HL-60 (cell line): Measurements from ENCODE around the gene UGT2B10.
"Not testable (repeated sequence)": the region's sequence is repeated elsewhere in the genome, so short reads cannot be mapped to it uniquely, and the experiment has no call there.

Experiments used
- DNase-seq, 2 experiments: peaks; one replicate each; pipeline ENCODE4 v3.0.0-alpha.2; 2010 to 2020; ENCODE audit warnings: low read depth in 1 of 2, low spot score in 1 of 2
- H3K27ac ChIP-seq: fragments of 250-450 bp; sonication (Bioruptor Pico); replicated peaks from 2 replicates; pipeline ENCODE4 v1.5.1; 2020; ENCODE audit warnings: mild to moderate bottlenecking, moderate library complexity
- H3K27me3 ChIP-seq: fragments of 250-450 bp; sonication (Bioruptor Pico); 2 replicates; pipeline ENCODE4 v1.5.1; 2021; ENCODE audit warnings: mild to moderate bottlenecking, moderate library complexity; ENCODE audit not compliant: insufficient read depth, poor library complexity, severe bottlenecking
- H3K4me3 ChIP-seq: replicated peaks from 2 replicates; pipeline ENCODE4 v1.5.1; 2011; ENCODE audit warnings: mild to moderate bottlenecking, control low read depth, low read length; ENCODE audit not compliant: insufficient read depth
- GABPA ChIP-seq: IDR thresholded peaks from 2 replicates; pipeline ENCODE4 v1.6.1; 2012; ENCODE audit warnings: low read depth
- POLR2AphosphoS5 ChIP-seq: IDR thresholded peaks from 2 replicates; pipeline ENCODE4 v1.6.1; 2012; ENCODE audit warnings: low read depth
- SPI1 ChIP-seq: IDR thresholded peaks from 2 replicates; pipeline ENCODE4 v1.6.1; 2012; ENCODE audit warnings: low read depth, mild to moderate bottlenecking, borderline replicate concordance
- TF ChIP-seq, protein P1 (sequence below): IDR thresholded peaks from one replicate; pipeline ENCODE4 v1.5.1; 2011; ENCODE audit warnings: low read length, control low read depth, inconsistent platforms; ENCODE audit not compliant: insufficient read depth
- TF ChIP-seq, protein P2 (sequence below): IDR thresholded peaks from 2 replicates; pipeline ENCODE4 v1.6.1; 2012; ENCODE audit warnings: low read depth; ENCODE audit not compliant: insufficient replicate concordance

The UGT2B10 gene

DNA sequence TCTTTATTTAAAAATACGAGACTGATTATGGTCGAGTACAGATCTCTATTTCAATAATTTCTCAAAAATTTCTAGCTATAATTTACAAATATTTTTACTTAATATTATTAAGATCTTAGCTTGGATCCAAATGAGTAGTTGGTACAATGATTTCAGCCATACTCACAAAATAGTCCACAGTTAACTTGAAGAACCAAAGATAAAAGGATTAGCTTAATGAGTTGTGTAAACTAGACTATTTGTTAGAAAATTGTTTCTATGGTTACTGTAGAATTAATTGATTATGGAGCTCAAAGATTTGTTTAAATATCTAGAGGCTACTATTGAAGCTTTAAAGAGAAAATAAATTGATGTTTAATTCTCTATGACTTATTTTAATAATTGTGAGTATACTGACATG lies 1.6 kb downstream of the UGT2B10 start:
- Histone ChIP-seq H3K27ac (no peak overlapping the region), H3K27me3 (no peaks in the 10 kb centered on the region), H3K4me3 (no peak overlapping the region)
- TF ChIP-seq GABPA, result no peak
- no peak for TF ChIP-seq SPI1
- DNase-seq, result no peak

GRCh38 chr4:68818030-68818462 lies 2.3 kb downstream of the UGT2B10 start:
- DNase-seq, H3K4me3 ChIP-seq, H3K27ac ChIP-seq, H3K27me3 ChIP-seq: not testable (repeated sequence)

DNA sequence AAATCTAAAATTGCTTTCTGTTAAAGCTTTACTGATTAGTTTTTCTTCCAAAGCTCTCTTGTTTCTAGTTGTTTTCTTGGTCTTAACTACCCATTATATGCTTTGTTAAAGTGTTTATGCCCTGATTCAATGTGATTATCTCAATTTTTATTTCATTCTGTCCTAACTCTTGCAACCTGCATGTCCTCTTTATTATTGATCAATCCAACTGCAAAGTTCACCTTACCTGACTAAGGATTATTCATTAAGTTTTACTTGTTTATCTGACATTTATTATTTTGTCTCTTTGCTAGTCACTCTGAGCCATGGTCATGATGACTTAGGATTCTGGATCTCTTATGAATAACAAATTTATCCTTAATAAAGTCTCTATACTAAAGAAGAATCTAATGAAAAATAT lies 15.8 kb downstream of the UGT2B10 start:
- TF ChIP-seq SPI1 (no peak), GABPA (no peak), POLR2AphosphoS5 (no peak)
- TF ChIP-seq, protein P1, sequence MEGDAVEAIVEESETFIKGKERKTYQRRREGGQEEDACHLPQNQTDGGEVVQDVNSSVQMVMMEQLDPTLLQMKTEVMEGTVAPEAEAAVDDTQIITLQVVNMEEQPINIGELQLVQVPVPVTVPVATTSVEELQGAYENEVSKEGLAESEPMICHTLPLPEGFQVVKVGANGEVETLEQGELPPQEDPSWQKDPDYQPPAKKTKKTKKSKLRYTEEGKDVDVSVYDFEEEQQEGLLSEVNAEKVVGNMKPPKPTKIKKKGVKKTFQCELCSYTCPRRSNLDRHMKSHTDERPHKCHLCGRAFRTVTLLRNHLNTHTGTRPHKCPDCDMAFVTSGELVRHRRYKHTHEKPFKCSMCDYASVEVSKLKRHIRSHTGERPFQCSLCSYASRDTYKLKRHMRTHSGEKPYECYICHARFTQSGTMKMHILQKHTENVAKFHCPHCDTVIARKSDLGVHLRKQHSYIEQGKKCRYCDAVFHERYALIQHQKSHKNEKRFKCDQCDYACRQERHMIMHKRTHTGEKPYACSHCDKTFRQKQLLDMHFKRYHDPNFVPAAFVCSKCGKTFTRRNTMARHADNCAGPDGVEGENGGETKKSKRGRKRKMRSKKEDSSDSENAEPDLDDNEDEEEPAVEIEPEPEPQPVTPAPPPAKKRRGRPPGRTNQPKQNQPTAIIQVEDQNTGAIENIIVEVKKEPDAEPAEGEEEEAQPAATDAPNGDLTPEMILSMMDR, result no peak
- TF ChIP-seq, protein P2, sequence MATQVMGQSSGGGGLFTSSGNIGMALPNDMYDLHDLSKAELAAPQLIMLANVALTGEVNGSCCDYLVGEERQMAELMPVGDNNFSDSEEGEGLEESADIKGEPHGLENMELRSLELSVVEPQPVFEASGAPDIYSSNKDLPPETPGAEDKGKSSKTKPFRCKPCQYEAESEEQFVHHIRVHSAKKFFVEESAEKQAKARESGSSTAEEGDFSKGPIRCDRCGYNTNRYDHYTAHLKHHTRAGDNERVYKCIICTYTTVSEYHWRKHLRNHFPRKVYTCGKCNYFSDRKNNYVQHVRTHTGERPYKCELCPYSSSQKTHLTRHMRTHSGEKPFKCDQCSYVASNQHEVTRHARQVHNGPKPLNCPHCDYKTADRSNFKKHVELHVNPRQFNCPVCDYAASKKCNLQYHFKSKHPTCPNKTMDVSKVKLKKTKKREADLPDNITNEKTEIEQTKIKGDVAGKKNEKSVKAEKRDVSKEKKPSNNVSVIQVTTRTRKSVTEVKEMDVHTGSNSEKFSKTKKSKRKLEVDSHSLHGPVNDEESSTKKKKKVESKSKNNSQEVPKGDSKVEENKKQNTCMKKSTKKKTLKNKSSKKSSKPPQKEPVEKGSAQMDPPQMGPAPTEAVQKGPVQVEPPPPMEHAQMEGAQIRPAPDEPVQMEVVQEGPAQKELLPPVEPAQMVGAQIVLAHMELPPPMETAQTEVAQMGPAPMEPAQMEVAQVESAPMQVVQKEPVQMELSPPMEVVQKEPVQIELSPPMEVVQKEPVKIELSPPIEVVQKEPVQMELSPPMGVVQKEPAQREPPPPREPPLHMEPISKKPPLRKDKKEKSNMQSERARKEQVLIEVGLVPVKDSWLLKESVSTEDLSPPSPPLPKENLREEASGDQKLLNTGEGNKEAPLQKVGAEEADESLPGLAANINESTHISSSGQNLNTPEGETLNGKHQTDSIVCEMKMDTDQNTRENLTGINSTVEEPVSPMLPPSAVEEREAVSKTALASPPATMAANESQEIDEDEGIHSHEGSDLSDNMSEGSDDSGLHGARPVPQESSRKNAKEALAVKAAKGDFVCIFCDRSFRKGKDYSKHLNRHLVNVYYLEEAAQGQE, result no peak
- H3K4me3 ChIP-seq, result no peak overlapping the region
- no peaks in the 10 kb centered on the region for H3K27me3 ChIP-seq
- no peak for DNase-seq
- H3K27ac ChIP-seq, result no peak overlapping the region

GRCh38 chr4:68850293-68850692 lies 34.5 kb downstream of the UGT2B10 start:
- Histone ChIP-seq H3K27ac (no peak overlapping the region), H3K4me3 (no peak overlapping the region), H3K27me3 (no peaks in the 10 kb centered on the region)
- no peak for DNase-seq
- TF ChIP-seq POLR2AphosphoS5 (no peak), SPI1 (no peak), GABPA (no peak)
- TF ChIP-seq, protein P1, result no peak
- TF ChIP-seq, protein P2, result no peak

DNA sequence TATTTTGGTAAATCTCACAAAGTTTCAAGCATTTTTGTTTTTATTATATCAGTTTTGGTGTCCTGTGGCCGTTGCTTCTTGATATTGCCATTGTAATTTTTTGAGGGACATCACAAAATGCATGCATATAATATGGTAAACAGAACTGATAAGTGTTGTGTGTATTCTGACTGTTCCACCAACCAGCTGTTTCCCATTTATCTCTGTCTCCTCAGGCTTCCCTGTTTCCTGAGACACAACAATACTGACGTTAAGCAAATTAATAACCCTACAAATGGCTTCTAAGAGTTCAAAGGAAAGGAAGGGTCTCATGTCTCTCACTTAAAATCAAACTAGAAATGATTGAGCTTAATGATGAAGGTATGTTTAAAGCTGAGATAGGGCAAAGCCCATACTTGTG lies 40.0 kb downstream of the UGT2B10 start:
- DNase-seq, result no peak
- TF ChIP-seq SPI1 (no peak), GABPA (no peak), POLR2AphosphoS5 (no peak)
- TF ChIP-seq, protein P2, result no peak
- TF ChIP-seq, protein P1, result no peak
- no peak overlapping the region for H3K4me3 ChIP-seq
- no peak overlapping the region for H3K27ac ChIP-seq
- no peaks in the 10 kb centered on the region for H3K27me3 ChIP-seq
